K562 (cell line): ENCODE data around the gene C4BPB. TPM values are rescaled to one million over a fixed set of nuclear protein-coding genes. Genes with fewer than 3 reads are reported as not detected.

Experiments used
- ATAC-seq: fragments of 200-7000 bp; cut with Tn5 transposase; 3 replicates; pipeline ENCODE4 v1.9.1; 2020; ENCODE audit warnings: moderate library complexity
- BruUV-seq: library from RNA; stranded (reverse); fragments of 400-500 nt; replicated peaks from 2 replicates; lab custom pipeline; 2021; lab: Mats Ljungman, UMichigan
- CTCF ChIA-PET: fragments of 300-600 bp; formaldehyde crosslinking; extraction: SDS; loops from one replicate; lab custom pipeline; 2021; ENCODE audit warnings: low intra/inter-chr PET ratio; lab: Yijun Ruan, JAX
- POLR2A ChIA-PET: fragments of 300-600, 350-650 bp; sonication (Branson Sonifier 250); formaldehyde crosslinking; extraction: SDS; loops from one replicate; lab custom pipeline; 2021; ENCODE audit warnings: antibody characterized with exemption, inconsistent platforms; lab: Yijun Ruan, JAX
- DNase-seq, 4 experiments: peaks; one replicate each; pipeline versions ENCODE4 v3.0.0 to v3.0.0-alpha.2; 2011 to 2018; ENCODE audit warnings: low spot score in 3 of 4, mixed read lengths in 3 of 4; ENCODE audit errors: extremely low read depth in 1 of 4
- FAIRE-seq: peaks from 2 replicates; lab custom pipeline; 2011; peaks lifted over from hg19 to GRCh38; lab: Jason Lieb, UNC
- H2AFZ ChIP-seq: 2 replicates; pipeline ENCODE4 v1.6.0; 2011; ENCODE audit warnings: low read depth, low read length, control low read depth, inconsistent platforms
- H3K27ac ChIP-seq: fragments of 200-600 bp; 3 replicates; pipeline ENCODE4 v1.8.0; 2011; ENCODE audit warnings: low read depth, mild to moderate bottlenecking, control low read depth, inconsistent platforms, low read length, moderate library complexity, mixed read lengths; ENCODE audit errors: extremely low read depth
- H3K27me3 ChIP-seq, 2 experiments: fragments of 300-600 bp in 1 of 2; 2 replicates in 1 of 2; 3 replicates in 1 of 2; pipeline versions ENCODE4 v1.6.0 to v1.8.0; 2011; ENCODE audit warnings: inconsistent platforms in 2 of 2, low read length in 2 of 2, mild to moderate bottlenecking in 1 of 2, mixed read lengths in 1 of 2, moderate library complexity in 1 of 2; ENCODE audit not compliant: control insufficient read depth in 2 of 2, insufficient read depth in 2 of 2
- H3K36me3 ChIP-seq: fragments of 300-600 bp; 3 replicates; pipeline ENCODE4 v1.8.0; 2011; ENCODE audit warnings: mild to moderate bottlenecking, low read length, inconsistent platforms; ENCODE audit not compliant: control insufficient read depth, insufficient read depth
- H3K4me1 ChIP-seq, 2 experiments: fragments of 200-600 bp in 1 of 2; replicated peaks in 1 of 2; 2 replicates in 1 of 2; 3 replicates in 1 of 2; pipeline versions ENCODE4 v1.5.1 to v1.8.0; 2011; ENCODE audit warnings: inconsistent platforms in 2 of 2, low read length in 2 of 2, mild to moderate bottlenecking in 1 of 2, mixed read lengths in 1 of 2, moderate library complexity in 1 of 2; ENCODE audit not compliant: control insufficient read depth in 2 of 2, insufficient read depth in 2 of 2
- H3K4me2 ChIP-seq: 2 replicates; pipeline ENCODE4 v1.6.1; 2011; ENCODE audit warnings: low read length, control low read depth, inconsistent platforms, mixed read lengths; ENCODE audit not compliant: insufficient read depth
- H3K4me3 ChIP-seq: fragments of 200-600 bp; sonication (generic), shearing (Covaris generic); 2 replicates; pipeline ENCODE4 v1.5.1; 2016; ENCODE audit warnings: control low read depth, inconsistent platforms
- H3K79me2 ChIP-seq: fragments of 200-600 bp; 3 replicates; pipeline ENCODE4 v1.8.0; 2011; ENCODE audit warnings: low read length, inconsistent platforms; ENCODE audit not compliant: control insufficient read depth, insufficient read depth
- H3K9ac ChIP-seq, 2 experiments: 2 replicates each; pipeline versions ENCODE4 v1.6.0 to v1.6.1; 2011; ENCODE audit warnings: low read depth in 2 of 2, low read length in 2 of 2, control low read depth in 1 of 2, inconsistent platforms in 1 of 2, mild to moderate bottlenecking in 1 of 2, mixed read lengths in 1 of 2; ENCODE audit not compliant: insufficient read depth in 1 of 2
- H3K9me1 ChIP-seq: one replicate; pipeline ENCODE4 v1.6.0; 2011; ENCODE audit warnings: inconsistent platforms, mild to moderate bottlenecking, low read length, moderate library complexity; ENCODE audit not compliant: control insufficient read depth, insufficient read depth
- H3K9me3 ChIP-seq: replicated peaks from 2 replicates; pipeline ENCODE4 v1.5.1; 2011; ENCODE audit warnings: low read depth, low read length, inconsistent platforms; ENCODE audit not compliant: control insufficient read depth, insufficient read depth
- H4K20me1 ChIP-seq: replicated peaks from 2 replicates; pipeline ENCODE4 v1.6.1; 2011; ENCODE audit warnings: low read length, inconsistent platforms, mixed read lengths; ENCODE audit not compliant: control insufficient read depth, insufficient read depth
- ARNT ChIP-seq, 2 experiments: fragments of 450-650 bp; IDR thresholded peaks; 2 replicates each; pipeline ENCODE4 v1.6.1; 2016; ENCODE audit warnings: mild to moderate bottlenecking in 1 of 2
- CBX2 ChIP-seq: fragments of 200-600 bp; sonication (generic); IDR thresholded peaks from one replicate; pipeline ENCODE4 v1.6.1; 2012; ENCODE audit warnings: mild to moderate bottlenecking, low read length, inconsistent platforms; ENCODE audit not compliant: insufficient read depth, poor library complexity, severe bottlenecking
- CTCF ChIP-seq, 3 experiments: IDR thresholded peaks in 2 of 3; conservative IDR thresholded peaks in 1 of 3; 2 replicates each; pipeline ENCODE4 v1.5.1; 2011 to 2012; ENCODE audit warnings: low read length in 3 of 3, mild to moderate bottlenecking in 3 of 3, control low read depth in 2 of 3, improper control_type of control experiment in 1 of 3, inconsistent platforms in 1 of 3, low read depth in 1 of 3, mixed read lengths in 1 of 3, moderate library complexity in 1 of 3; ENCODE audit not compliant: insufficient read depth in 2 of 3
- HMG20B ChIP-seq: fragments of 250-450 bp; sonication (Bioruptor Pico); IDR thresholded peaks from 2 replicates; pipeline ENCODE4 v1.5.0; 2021; ENCODE audit warnings: mild to moderate bottlenecking
- HMGXB4 ChIP-seq: sonication (generic); formaldehyde crosslinking; IDR thresholded peaks from 2 replicates; pipeline ENCODE4 v1.8.1; 2023; ENCODE audit warnings: mild to moderate bottlenecking, missing genetic modification reagents
- MBD1 ChIP-seq: fragments of 250-450 bp; sonication (Bioruptor Pico); IDR thresholded peaks from 2 replicates; pipeline ENCODE4 v1.8.0; 2022; ENCODE audit warnings: inconsistent platforms
- MITF ChIP-seq: IDR thresholded peaks from 2 replicates; pipeline ENCODE4 v1.6.1; 2014; ENCODE audit warnings: antibody characterized with exemption
- NBN ChIP-seq: fragments of 450-650 bp; IDR thresholded peaks from 2 replicates; pipeline ENCODE4 v1.6.1; 2016; ENCODE audit warnings: low read depth, mild to moderate bottlenecking
- RBFOX2 ChIP-seq: fragments of 200-400 bp; formaldehyde crosslinking; IDR thresholded peaks from 2 replicates; pipeline ENCODE4 v1.6.1; 2017; ENCODE audit warnings: low read depth, mild to moderate bottlenecking, low read length, moderate library complexity
- SMARCB1 ChIP-seq: IDR thresholded peaks from 2 replicates; pipeline ENCODE4 v1.6.1; 2011; ENCODE audit warnings: improper control_type of control experiment, low read depth; ENCODE audit not compliant: insufficient read length
- ZFP36 ChIP-seq: fragments of 150-350 bp; IDR thresholded peaks from 2 replicates; pipeline ENCODE4 v1.6.1; 2018; ENCODE audit warnings: low read length, low read depth; ENCODE audit not compliant: partially characterized antibody
- ZKSCAN8 ChIP-seq: fragments of 200-800 bp; sonication (Bioruptor generic); IDR thresholded peaks from 2 replicates; pipeline ENCODE4 v1.6.1; 2016; ENCODE audit warnings: missing genetic modification characterization, missing compliant biosample characterization
- ZNF57 ChIP-seq: fragments of 450-650 bp; formaldehyde crosslinking; IDR thresholded peaks from 2 replicates; pipeline ENCODE4 v1.4.0; 2020; ENCODE audit warnings: mild to moderate bottlenecking, moderate library complexity
- ZNF76 ChIP-seq: fragments of 250-450 bp; sonication (Bioruptor Pico); IDR thresholded peaks from 2 replicates; pipeline ENCODE4 v1.4.0; 2020; ENCODE audit warnings: mild to moderate bottlenecking, moderate library complexity, borderline replicate concordance
- ZNF766 ChIP-seq: fragments of 200-800 bp; sonication (Bioruptor generic); conservative IDR thresholded peaks from 2 replicates; pipeline ENCODE4 v1.6.1; 2016; ENCODE audit warnings: missing genetic modification characterization, missing compliant biosample characterization
- ZNF785 ChIP-seq: fragments of 250-450 bp; sonication (Bioruptor Pico); IDR thresholded peaks from 2 replicates; pipeline ENCODE4 v1.4.0; 2020; ENCODE audit warnings: mild to moderate bottlenecking
- WGBS: fragments of 100-300 bp; shearing (Covaris generic); methylation state at CpG from one replicate; pipeline ENCODE4 v1.1.6; 2016; ENCODE audit warnings: low coverage, mixed read lengths; ENCODE audit not compliant: insufficient coverage; ENCODE audit errors: missing lambda C conversion rate; 5-methylcytosine and 5-hydroxymethylcytosine counted together
- in situ Hi-C: fragments of 300-500 bp; cut with MboI; formaldehyde crosslinking; loops from 4 replicates; pipeline ENCODE4 v1.15.0; 2018; ENCODE audit warnings: inconsistent platforms, mixed read lengths
- intact Hi-C: fragments of 100-400 bp; cut with micrococcal nuclease; formaldehyde crosslinking; loops from 2 replicates; pipeline ENCODE4 v1.14.2; 2022
- polyA plus RNA-seq, 8 experiments: library from polyadenylated mRNA; depleted of rRNA in 4 of 8; stranded (reverse) in 5 of 8; unstranded in 3 of 8; fragments of >200 nt; fragmentation: Nextera tagmentation in 2 of 8; fragmentation: Illumina TruSeq in 1 of 8; extraction: Ambion mirVana in 2 of 8; extraction: Trizol in 1 of 8; gene quantifications; 2 replicates each; pipeline versions ENCODE4 v1.2.1 to v1.2.3, GENCODE V29; 2011 to 2014; ENCODE audit warnings: inconsistent platforms in 1 of 8, missing spikeins in 1 of 8
- total RNA-seq, 7 experiments: library from RNA; depleted of rRNA in 6 of 7; stranded (reverse); fragments of >200 nt in 6 of 7; fragmentation: Illumina TruSeq in 2 of 7; extraction: Trizol in 2 of 7; gene quantifications; 2 replicates each; pipeline versions ENCODE4 v1.2.1 to v1.2.3, GENCODE V29; 2011 to 2021; ENCODE audit warnings: low replicate concordance in 1 of 7

Gene C4BPB
- total and polyA plus RNA-seq, 9 of the 15 experiments (the other 6 are each of a cell fraction or from before 2014, with no cell fraction given) = not detected

GRCh38 chr1:207089627-207090355 lies 1.1 kb downstream of the C4BPB start:
- CTCF ChIA-PET = no interaction called here
- no peaks in the 10 kb centered on the region for H4K20me1 ChIP-seq
- no peak overlapping the region for H3K4me2 ChIP-seq
- no peaks in the 10 kb centered on the region for H3K9me1 ChIP-seq
- no peaks in the 10 kb centered on the region for H3K79me2 ChIP-seq
- no peak overlapping the region for H3K4me3 ChIP-seq
- in situ Hi-C loops (loop anchor here (5.0 kb wide), 1 partner anchor 318 kb away; no protein-coding TSS in a partner anchor), intact Hi-C loops (no loop called here)
- BruUV-seq = no TSS peak
- DNase-seq (no peak), FAIRE-seq (no peak), ATAC-seq (no peak)
- peaks cover 0 to 6% of the 10 kb centered on the region in 2 experiments; a peak in 4 of 5 replicates for H3K4me1 ChIP-seq
- no peak overlapping the region for H3K27ac ChIP-seq
- H3K27me3 ChIP-seq = no peaks in the 10 kb centered on the region
- no peaks in the 10 kb centered on the region for H3K36me3 ChIP-seq
- H3K9me3 ChIP-seq = no peaks in the 10 kb centered on the region
- WGBS = 69% methylated on average over 17 of the region's 17 CpGs
- POLR2A ChIA-PET = no interaction called here
- H3K9ac ChIP-seq = no peak overlapping the region
- H2AFZ ChIP-seq = peak overlapping the region; percentile 43; the same call in 1 of the 2 replicates
- TF ChIP-seq RBFOX2 = no peak
- TF ChIP-seq NBN = no peak
- no peak for TF ChIP-seq ZNF76
- TF ChIP-seq ZNF57 (CRISPR knock-in tag) = no peak
- TF ChIP-seq MBD1 (CRISPR knock-in tag) = no peak
- no peak for TF ChIP-seq CTCF (IDR thresholded peaks at IDR 0.05 in 2 of 3, conservative IDR thresholded peaks at IDR 0.05 in 1 of 3; ENCODE audit: insufficient read depth in 2 of 3, low read depth in 1 of 3, low read length in 3 of 3)
- no peak for TF ChIP-seq HMGXB4 (CRISPR knock-in tag)
- no peak for TF ChIP-seq CBX2
- TF ChIP-seq HMG20B (CRISPR knock-in tag) = no peak
- no peak for TF ChIP-seq ARNT (IDR thresholded peaks at IDR 0.05)
- TF ChIP-seq SMARCB1 = no peak
- TF ChIP-seq ZFP36 = no peak
- TF ChIP-seq ZNF766 = no peak
- no peak for TF ChIP-seq ZKSCAN8
- no peak for TF ChIP-seq ZNF785
- no peak for TF ChIP-seq MITF
